CD8-positive, alpha-beta memory T cell (primary cell): ENCODE data around the gene METTL22. TPM values are rescaled to one million over a fixed set of nuclear protein-coding genes. Genes with fewer than 3 reads are reported as not detected.

ENCODE experiments used
- CTCF ChIA-PET: fragments of 350-600 bp; sonication (Branson Sonifier 250); formaldehyde crosslinking; loops from one replicate; lab custom pipeline; 2021; ENCODE audit warnings: antibody characterized with exemption; lab: Charles Lee
- POLR2A ChIA-PET: fragments of 350-600 bp; sonication (Branson Sonifier 250); formaldehyde crosslinking; loops from one replicate; lab custom pipeline; 2021; ENCODE audit warnings: antibody characterized with exemption; lab: Charles Lee
- DNase-seq, 5 donors: peaks; one replicate each; pipeline versions ENCODE4 v3.0.0 to v3.0.0-alpha.2; 2020 to 2022; ENCODE audit warnings: mixed read lengths in 1 of 5
- H3K27ac ChIP-seq: one replicate; pipeline ENCODE4 v1.7.0; 2013; ENCODE audit warnings: low read depth, mild to moderate bottlenecking, low read length, moderate library complexity
- H3K27me3 ChIP-seq: 2 replicates; pipeline ENCODE4 v1.7.0; 2013; ENCODE audit warnings: low read length, mild to moderate bottlenecking; ENCODE audit not compliant: insufficient read depth, poor library complexity, severe bottlenecking
- H3K36me3 ChIP-seq: 2 replicates; pipeline ENCODE4 v1.7.0; 2013; ENCODE audit warnings: mild to moderate bottlenecking, low read length, moderate library complexity; ENCODE audit not compliant: insufficient read depth
- H3K4me1 ChIP-seq: 2 replicates; pipeline ENCODE4 v1.7.0; 2013; ENCODE audit warnings: mild to moderate bottlenecking, low read length, moderate library complexity; ENCODE audit not compliant: insufficient read depth
- H3K4me3 ChIP-seq: 2 replicates; pipeline ENCODE4 v1.7.0; 2013; ENCODE audit warnings: mild to moderate bottlenecking, low read length
- H3K9me3 ChIP-seq: 2 replicates; pipeline ENCODE4 v1.7.0; 2013; ENCODE audit warnings: mild to moderate bottlenecking, low read length
- H3K27ac Mint-ChIP-seq, 8 donors: one replicate each; pipeline ENCODE4 v1.8.0; 2020 to 2021; ENCODE audit warnings: mixed read lengths in 8 of 8, mild to moderate bottlenecking in 6 of 8, inconsistent platforms in 3 of 8, moderate library complexity in 3 of 8
- H3K27me3 Mint-ChIP-seq, 2 donors: one replicate each; pipeline ENCODE4 v1.8.0; 2020 to 2021; ENCODE audit warnings: mixed read lengths in 2 of 2, mild to moderate bottlenecking in 1 of 2, moderate library complexity in 1 of 2
- H3K36me3 Mint-ChIP-seq, 3 donors: one replicate each; pipeline ENCODE4 v1.8.0; 2020 to 2021; ENCODE audit warnings: mixed read lengths in 3 of 3, inconsistent platforms in 1 of 3, mild to moderate bottlenecking in 1 of 3
- H3K4me1 Mint-ChIP-seq, 3 donors: one replicate each; pipeline ENCODE4 v1.8.0; 2020 to 2021; ENCODE audit warnings: mixed read lengths in 3 of 3, inconsistent platforms in 1 of 3, mild to moderate bottlenecking in 1 of 3
- H3K4me3 Mint-ChIP-seq, 7 donors: one replicate each; pipeline ENCODE4 v1.8.0; 2020 to 2021; ENCODE audit warnings: mixed read lengths in 7 of 7, mild to moderate bottlenecking in 6 of 7, moderate library complexity in 4 of 7, inconsistent platforms in 2 of 7
- H3K9me3 Mint-ChIP-seq, 5 donors: one replicate each; pipeline ENCODE4 v1.8.0; 2020 to 2022; ENCODE audit warnings: mixed read lengths in 5 of 5, mild to moderate bottlenecking in 3 of 5, moderate library complexity in 2 of 5, inconsistent platforms in 1 of 5
- polyA plus RNA-seq: library from polyadenylated mRNA; unstranded; fragments of 300-500 nt; fragmentation: Illumina TruSeq; gene quantifications from one replicate; pipeline ENCODE4 v1.2.3, GENCODE V29; 2021
- total RNA-seq, 2 experiments: library from RNA; stranded (reverse); gene quantifications; one replicate each; pipeline ENCODE4 v1.2.3, GENCODE V29; 2021

METTL22 gene
- total and polyA plus RNA-seq, 3 experiments from 2014 or later = 10.8 to 24.1 (median 21.3) TPM

- no peak overlapping the region for H3K4me3 Mint-ChIP-seq
- no peaks in the 10 kb centered on the region for H3K4me1 ChIP-seq
- no peak overlapping the region for H3K27ac Mint-ChIP-seq
- H3K4me3 ChIP-seq = no peak overlapping the region
- peaks cover 0 to 8% (median 6%) of the 10 kb centered on the region in 5 donors for H3K9me3 Mint-ChIP-seq
- no peak overlapping the region for H3K27ac ChIP-seq
- CTCF ChIA-PET = no interaction called here
- DNase-seq = no peak
- no peaks in the 10 kb centered on the region for H3K27me3 ChIP-seq
- H3K36me3 ChIP-seq = no peaks in the 10 kb centered on the region
- peaks cover 8 to 16% (median 9%) of the 10 kb centered on the region in 3 donors for H3K4me1 Mint-ChIP-seq
- POLR2A ChIA-PET = no interaction called here
- H3K9me3 ChIP-seq = no peaks in the 10 kb centered on the region
- H3K36me3 Mint-ChIP-seq = peaks cover 15 to 19% (median 17%) of the 10 kb centered on the region in 3 donors
- peaks cover 0 to 1% of the 10 kb centered on the region in 2 donors for H3K27me3 Mint-ChIP-seq
Measured at GRCh38 chr16:8683640-8684039, 62.1 kb downstream of the METTL22 start.

GRCh38 chr16:8685617-8686016, 64.1 kb downstream of the METTL22 start:
- peaks cover 19 to 26% (median 26%) of the 10 kb centered on the region in 3 donors for H3K36me3 Mint-ChIP-seq
- Histone ChIP-seq H3K9me3 (peaks cover 6% of the 10 kb centered on the region), H3K4me1 (no peaks in the 10 kb centered on the region), H3K27me3 (no peaks in the 10 kb centered on the region), H3K36me3 (no peaks in the 10 kb centered on the region), H3K4me3 (no peak overlapping the region), H3K27ac (no peak overlapping the region)
- H3K27ac Mint-ChIP-seq = no peak overlapping the region
- peaks cover 2 to 4% (median 3%) of the 10 kb centered on the region in 3 donors for H3K4me1 Mint-ChIP-seq
- CTCF ChIA-PET = interaction anchor here (0.6 kb wide), 1 partner anchor 101 kb away, joined by 4 read pairs; no protein-coding TSS in a partner anchor
- no peak overlapping the region for H3K4me3 Mint-ChIP-seq
- POLR2A ChIA-PET = no interaction called here
- no peaks in the 10 kb centered on the region for H3K27me3 Mint-ChIP-seq
- peaks cover 8 to 14% (median 11%) of the 10 kb centered on the region in 5 donors for H3K9me3 Mint-ChIP-seq
- DNase-seq = no peak

DNA sequence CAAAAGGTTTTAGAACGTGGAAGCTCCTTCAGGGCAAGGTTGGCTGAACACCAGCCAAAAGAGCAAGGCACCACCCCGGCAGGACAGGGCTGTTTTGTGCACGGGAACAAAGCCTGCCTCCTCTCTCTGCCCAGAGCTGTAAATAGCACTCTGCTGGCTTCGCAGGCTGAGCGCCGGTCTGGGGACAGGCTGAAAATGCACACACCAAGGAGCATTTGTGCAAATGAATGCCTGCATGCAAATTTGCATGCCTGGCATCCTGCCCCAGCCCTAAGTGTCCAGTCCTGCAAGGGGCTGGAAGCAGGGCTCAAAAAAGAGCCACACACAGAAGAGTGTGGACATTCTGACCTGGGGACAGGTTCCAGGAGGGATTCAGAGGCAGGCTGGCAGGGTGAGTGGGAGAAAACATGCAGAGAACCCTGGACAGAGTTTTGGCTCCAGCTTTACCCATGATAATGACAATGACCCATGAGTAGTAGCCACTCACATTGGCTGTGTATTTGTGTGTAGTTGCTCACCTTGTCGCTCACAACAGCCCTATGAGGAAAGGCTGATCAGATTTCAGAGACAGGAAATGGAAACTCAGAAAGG, 64.6 kb downstream of the METTL22 start:
- Histone ChIP-seq H3K27ac (no peak overlapping the region), H3K36me3 (no peaks in the 10 kb centered on the region), H3K27me3 (no peaks in the 10 kb centered on the region), H3K9me3 (peaks cover 6% of the 10 kb centered on the region), H3K4me1 (no peaks in the 10 kb centered on the region), H3K4me3 (no peak overlapping the region)
- Mint-ChIP-seq H3K4me1 (peaks cover 0 to 1% (median 0%) of the 10 kb centered on the region in 3 donors), H3K27me3 (no peaks in the 10 kb centered on the region), H3K36me3 (peaks cover 21 to 28% (median 28%) of the 10 kb centered on the region in 3 donors), H3K4me3 (no peak overlapping the region), H3K27ac (no peak overlapping the region), H3K9me3 (peaks cover 8 to 14% (median 12%) of the 10 kb centered on the region in 5 donors)
- CTCF ChIA-PET = interaction anchor here (0.6 kb wide), 1 partner anchor 102 kb away, joined by 4 read pairs; no protein-coding TSS in a partner anchor
- DNase-seq = no peak
- POLR2A ChIA-PET = no interaction called here

DNA sequence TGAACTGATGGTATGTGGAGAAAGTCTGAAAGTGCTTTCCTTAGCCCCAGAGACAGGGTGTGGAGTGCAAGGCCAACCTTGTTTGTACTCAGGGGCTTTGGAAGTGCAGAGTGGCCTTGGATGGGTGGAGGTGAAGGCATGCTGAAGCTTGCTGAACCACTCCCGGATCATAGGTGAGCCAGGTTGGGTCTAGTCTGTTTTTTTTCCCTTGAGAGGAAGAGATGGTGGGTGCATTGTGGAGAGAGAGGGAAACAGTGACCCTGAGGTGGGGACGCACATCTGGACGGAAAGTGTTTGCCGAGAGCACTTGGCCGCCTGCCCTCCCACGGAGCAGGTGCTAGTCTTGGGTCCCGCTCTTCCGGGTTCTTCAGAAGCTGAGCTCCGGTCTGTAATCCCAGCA, 65.4 kb downstream of the METTL22 start:
- ChIA-PET POLR2A (no interaction called here), CTCF (no interaction called here)
- DNase-seq = no peak
- peaks cover 0 to 1% (median 0%) of the 10 kb centered on the region in 3 donors for H3K4me1 Mint-ChIP-seq
- no peak overlapping the region for H3K4me3 Mint-ChIP-seq
- Histone ChIP-seq H3K4me3 (no peak overlapping the region), H3K4me1 (no peaks in the 10 kb centered on the region), H3K27ac (no peak overlapping the region), H3K9me3 (peaks cover 6% of the 10 kb centered on the region), H3K36me3 (no peaks in the 10 kb centered on the region), H3K27me3 (no peaks in the 10 kb centered on the region)
- peak overlapping the region in 1 of 8 donors; percentile 87 for H3K27ac Mint-ChIP-seq
- no peaks in the 10 kb centered on the region for H3K27me3 Mint-ChIP-seq
- peaks cover 8 to 14% (median 12%) of the 10 kb centered on the region in 5 donors for H3K9me3 Mint-ChIP-seq
- H3K36me3 Mint-ChIP-seq = peaks cover 22 to 28% (median 28%) of the 10 kb centered on the region in 3 donors

DNA sequence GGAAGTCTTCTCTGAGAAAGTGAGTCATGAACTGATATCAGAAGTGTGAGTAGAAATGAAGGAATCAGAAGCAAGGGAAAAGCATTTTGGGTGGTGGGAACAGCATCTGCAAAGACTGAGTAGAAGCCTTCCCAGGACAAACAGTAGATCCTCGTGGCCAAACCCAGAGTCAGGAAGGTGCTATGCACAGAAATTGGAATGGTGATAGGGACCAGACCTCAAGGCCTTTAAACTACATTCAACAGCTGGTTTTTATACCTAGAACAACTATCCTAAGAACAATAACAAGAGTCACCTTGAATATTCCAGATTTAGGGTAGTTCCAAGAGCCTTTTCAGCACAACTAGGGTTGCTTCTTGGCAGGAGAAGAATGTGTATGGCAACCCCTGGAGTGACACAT, 68.2 kb downstream of the METTL22 start:
- POLR2A ChIA-PET = no interaction called here
- peaks cover 21 to 29% (median 28%) of the 10 kb centered on the region in 3 donors for H3K36me3 Mint-ChIP-seq

GRCh38 chr16:8691728-8692127, 70.2 kb downstream of the METTL22 start:
- ChIA-PET CTCF (no interaction called here), POLR2A (no interaction called here)
- Histone ChIP-seq H3K36me3 (no peaks in the 10 kb centered on the region), H3K4me1 (no peaks in the 10 kb centered on the region), H3K4me3 (no peak overlapping the region), H3K27ac (no peak overlapping the region), H3K27me3 (no peaks in the 10 kb centered on the region), H3K9me3 (peaks cover 6% of the 10 kb centered on the region)
- no peak for DNase-seq
- Mint-ChIP-seq H3K4me1 (no peaks in the 10 kb centered on the region), H3K27me3 (no peaks in the 10 kb centered on the region), H3K27ac (no peak overlapping the region), H3K36me3 (peaks cover 20 to 25% (median 24%) of the 10 kb centered on the region in 3 donors), H3K9me3 (peaks cover 8 to 13% (median 12%) of the 10 kb centered on the region in 5 donors), H3K4me3 (no peak overlapping the region)

More for the DNA sequence above, 68.2 kb downstream of the METTL22 start:
- no peaks in the 10 kb centered on the region for H3K4me1 ChIP-seq
- H3K27ac ChIP-seq = no peak overlapping the region
- DNase-seq = no peak
- H3K27ac Mint-ChIP-seq = no peak overlapping the region
- H3K27me3 ChIP-seq = no peaks in the 10 kb centered on the region
- no peaks in the 10 kb centered on the region for H3K4me1 Mint-ChIP-seq
- peaks cover 6% of the 10 kb centered on the region for H3K9me3 ChIP-seq
- CTCF ChIA-PET = no interaction called here
- H3K36me3 ChIP-seq = no peaks in the 10 kb centered on the region
- peaks cover 8 to 14% (median 12%) of the 10 kb centered on the region in 5 donors for H3K9me3 Mint-ChIP-seq
- H3K27me3 Mint-ChIP-seq = no peaks in the 10 kb centered on the region
- H3K4me3 ChIP-seq = no peak overlapping the region
- H3K4me3 Mint-ChIP-seq = no peak overlapping the region

DNA sequence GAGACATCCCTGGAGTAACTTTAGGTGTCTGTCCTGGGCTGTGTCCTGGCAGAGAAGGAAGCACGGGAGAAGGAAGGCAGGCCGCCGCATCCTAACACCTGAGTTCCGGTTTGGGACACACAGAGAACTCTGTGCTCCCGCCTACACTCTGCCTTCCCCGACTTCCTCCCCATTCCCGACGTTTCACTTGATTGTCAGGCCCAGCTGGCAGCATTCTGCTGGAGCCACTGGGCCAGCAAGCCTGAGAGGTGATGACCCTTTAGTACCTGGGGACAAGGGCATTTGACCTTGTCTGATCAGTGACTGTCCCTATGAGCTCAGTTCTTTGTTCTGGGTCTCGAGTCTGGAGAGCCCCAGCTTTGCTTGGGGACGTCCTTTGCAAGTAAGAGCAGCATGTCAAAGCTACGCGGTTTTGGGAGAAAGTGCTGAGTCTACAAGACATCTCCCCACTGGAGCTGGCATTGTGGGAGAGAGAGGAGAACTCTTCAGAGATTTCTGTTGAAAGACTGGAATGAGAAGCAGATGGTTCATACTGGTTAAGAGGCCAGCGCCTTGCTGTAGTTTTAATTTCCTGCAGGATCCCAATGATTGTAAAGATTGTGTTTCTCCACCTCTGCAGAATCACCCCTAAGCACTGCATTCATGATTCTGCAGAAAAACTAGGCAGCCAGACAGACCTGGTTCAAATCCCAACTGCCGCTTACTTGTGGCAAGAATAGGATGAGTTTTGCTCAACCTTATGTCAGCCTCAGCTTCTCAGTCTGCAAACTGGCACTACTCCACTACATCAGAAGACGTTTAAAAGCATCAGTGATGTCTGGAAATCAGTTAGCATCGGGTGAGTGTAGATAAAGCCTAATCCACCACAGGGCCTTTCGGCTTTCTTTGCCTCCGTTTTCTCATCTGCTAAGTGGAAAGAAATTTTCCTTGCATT, 73.6 kb downstream of the METTL22 start:
- no peak for DNase-seq
- H3K27me3 ChIP-seq = no peaks in the 10 kb centered on the region
- H3K36me3 ChIP-seq = no peaks in the 10 kb centered on the region
- Mint-ChIP-seq H3K4me3 (no peak overlapping the region), H3K27ac (peak overlapping the region in 2 of 8 donors; percentile 57 to 87), H3K9me3 (peaks cover 0 to 4% (median 0%) of the 10 kb centered on the region in 5 donors), H3K4me1 (peaks cover 0 to 3% (median 0%) of the 10 kb centered on the region in 3 donors), H3K27me3 (no peaks in the 10 kb centered on the region), H3K36me3 (peaks cover 10 to 21% (median 13%) of the 10 kb centered on the region in 3 donors)
- no peak overlapping the region for H3K4me3 ChIP-seq
- ChIA-PET CTCF (no interaction called here), POLR2A (no interaction called here)
- H3K9me3 ChIP-seq = no peaks in the 10 kb centered on the region
- no peaks in the 10 kb centered on the region for H3K4me1 ChIP-seq
- H3K27ac ChIP-seq = no peak overlapping the region

DNA sequence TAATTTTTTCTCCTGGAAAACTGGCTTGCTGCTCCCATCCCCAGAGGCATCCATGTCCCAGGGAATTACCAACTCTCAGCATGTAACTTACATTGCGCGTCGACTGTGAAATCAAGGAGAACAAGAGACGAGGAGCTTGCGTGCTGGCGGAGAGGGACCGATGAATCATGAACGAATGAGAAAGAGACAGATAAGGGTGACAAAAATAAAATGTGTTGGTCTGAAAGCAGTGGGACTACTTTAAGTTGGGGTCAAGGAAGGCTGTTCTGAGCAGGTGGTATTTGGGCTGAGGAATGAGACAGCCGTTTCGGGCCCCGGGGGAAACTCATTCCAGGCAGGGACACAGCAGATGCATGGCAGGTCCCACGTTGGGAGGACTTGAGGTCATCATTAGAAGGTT, 75.4 kb downstream of the METTL22 start:
- Mint-ChIP-seq H3K4me1 (peaks cover 0 to 3% (median 0%) of the 10 kb centered on the region in 3 donors), H3K4me3 (no peak overlapping the region), H3K27me3 (no peaks in the 10 kb centered on the region), H3K36me3 (peaks cover 6 to 20% (median 10%) of the 10 kb centered on the region in 3 donors), H3K27ac (peak overlapping the region in 1 of 8 donors; percentile 62), H3K9me3 (no peaks in the 10 kb centered on the region)
- no peaks in the 10 kb centered on the region for H3K36me3 ChIP-seq
- CTCF ChIA-PET = no interaction called here
- H3K27ac ChIP-seq = no peak overlapping the region
- no peaks in the 10 kb centered on the region for H3K27me3 ChIP-seq
- POLR2A ChIA-PET = no interaction called here
- DNase-seq = no peak
- no peaks in the 10 kb centered on the region for H3K9me3 ChIP-seq
- no peak overlapping the region for H3K4me3 ChIP-seq
- H3K4me1 ChIP-seq = no peaks in the 10 kb centered on the region
